OCI-LY7 (cell line): ENCODE data around the gene SMIM29. TPM values are rescaled to one million over a fixed set of nuclear protein-coding genes. Genes with fewer than 3 reads are reported as not detected.

Experiments
- BruUV-seq: library from RNA; stranded (reverse); fragments of 400-500 nt; replicated peaks from 2 replicates; lab custom pipeline; 2021; lab: Mats Ljungman, UMichigan
- CTCF ChIA-PET: fragments of 300-600 bp; sonication (Branson Sonifier 250); formaldehyde crosslinking; loops from one replicate; lab custom pipeline; 2022; ENCODE audit warnings: antibody characterized with exemption; ENCODE audit not compliant: unreplicated experiment; lab: Charles Lee
- POLR2A ChIA-PET: fragments of 300-600 bp; sonication (Branson Sonifier 250); formaldehyde crosslinking; loops from one replicate; lab custom pipeline; 2022; ENCODE audit warnings: antibody characterized with exemption; lab: Charles Lee
- DNase-seq: peaks from one replicate; pipeline ENCODE4 v3.0.0-alpha.2; 2015; ENCODE audit warnings: low spot score
- H2AFZ ChIP-seq: fragments of 200-600 bp; sonication (generic), shearing (Covaris generic); 2 replicates; pipeline ENCODE4 v1.6.1; 2014; ENCODE audit warnings: mild to moderate bottlenecking, antibody characterized with exemption, low read length, moderate library complexity
- H3K27ac ChIP-seq: fragments of 200-600 bp; sonication (generic); 2 replicates; pipeline ENCODE4 v1.5.1; 2014; ENCODE audit warnings: mixed run types, low read depth, mild to moderate bottlenecking, moderate library complexity, low read length, inconsistent platforms; ENCODE audit not compliant: poor library complexity, severe bottlenecking
- H3K36me3 ChIP-seq: fragments of 200-600 bp; sonication (generic); 2 replicates; pipeline ENCODE4 v1.6.1; 2014; ENCODE audit warnings: mild to moderate bottlenecking, antibody characterized with exemption, low read length, moderate library complexity, mixed read lengths; ENCODE audit not compliant: insufficient read depth
- H3K4me1 ChIP-seq: fragments of 200-600 bp; sonication (generic); 2 replicates; pipeline ENCODE4 v1.5.1; 2014; ENCODE audit warnings: mild to moderate bottlenecking, low read length; ENCODE audit not compliant: insufficient read depth, poor library complexity, severe bottlenecking
- H3K4me2 ChIP-seq: fragments of 200-600 bp; sonication (generic); 2 replicates; pipeline ENCODE4 v1.6.1; 2014; ENCODE audit warnings: mild to moderate bottlenecking, low read length
- H3K4me3 ChIP-seq: fragments of 200-600 bp; sonication (generic); 2 replicates; pipeline ENCODE4 v1.5.1; 2014; ENCODE audit warnings: mild to moderate bottlenecking, low read depth, low read length; ENCODE audit not compliant: poor library complexity, severe bottlenecking
- H3K79me2 ChIP-seq: fragments of 200-600 bp; sonication (generic); 2 replicates; pipeline ENCODE4 v1.6.1; 2016; ENCODE audit warnings: low read depth, mild to moderate bottlenecking, low read length, moderate library complexity, mixed read lengths; ENCODE audit not compliant: insufficient read depth
- H3K9me2 ChIP-seq: fragments of 200-600 bp; sonication (generic); 2 replicates; pipeline ENCODE4 v1.6.1; 2016; ENCODE audit warnings: mild to moderate bottlenecking, low read length, mixed read lengths; ENCODE audit not compliant: insufficient read depth
- H3K9me3 ChIP-seq: fragments of 200-600 bp; sonication (generic); 2 replicates; pipeline ENCODE4 v1.6.1; 2014; ENCODE audit warnings: mild to moderate bottlenecking, mixed run types, low read length, mixed read lengths
- H4K20me1 ChIP-seq: fragments of 200-600 bp; sonication (generic); 2 replicates; pipeline ENCODE4 v1.6.1; 2014; ENCODE audit warnings: mild to moderate bottlenecking, antibody characterized with exemption, low read length, moderate library complexity, mixed read lengths; ENCODE audit not compliant: insufficient read depth
- CTCF ChIP-seq: fragments of 200-600 bp; sonication (generic); conservative IDR thresholded peaks from 2 replicates; pipeline ENCODE4 v1.5.1; 2014; ENCODE audit warnings: mild to moderate bottlenecking, antibody characterized with exemption, low read length, moderate library complexity, mixed read lengths
- EZH2phosphoT487 ChIP-seq: fragments of 200-600 bp; sonication (generic); IDR thresholded peaks from 2 replicates; pipeline ENCODE4 v1.6.1; 2018; ENCODE audit warnings: low read depth, borderline replicate concordance, mild to moderate bottlenecking, mixed run types, antibody characterized with exemption, low read length, moderate library complexity, mixed read lengths
- intact Hi-C: fragments of 100-400 bp; cut with micrococcal nuclease; formaldehyde crosslinking; loops from one replicate; pipeline ENCODE4 v1.10.0; 2022; ENCODE audit not compliant: unreplicated experiment
- total RNA-seq, 2 experiments: library from RNA; depleted of rRNA in 1 of 2; stranded (reverse); fragments of >200 nt in 1 of 2; shearing (Covaris generic) in 1 of 2; gene quantifications; 2 replicates each; pipeline ENCODE4 v1.2.3, GENCODE V29; 2014 to 2022

SMIM29 gene
- total RNA-seq, 2 experiments from 2014 or later: 17.3 to 21.3 TPM

GRCh38 chr6:34292954-34293353 is 44.1 kb upstream of the SMIM29 start:
- H3K27ac ChIP-seq: no peak overlapping the region

GRCh38 chr6:34289137-34289536 is 40.3 kb upstream of the SMIM29 start:
- H4K20me1 ChIP-seq: no peaks in the 10 kb centered on the region
- H3K27ac ChIP-seq: no peak overlapping the region
- CTCF ChIA-PET: no interaction called here
- BruUV-seq: no TSS peak
- no peak overlapping the region for H2AFZ ChIP-seq
- POLR2A ChIA-PET: interaction anchor here (0.9 to 1.2 kb wide), 2 partner anchors 11 to 16 kb away, joined by 4 to 7 read pairs; no protein-coding TSS in a partner anchor
- no peak overlapping the region for H3K4me3 ChIP-seq
- no peak for TF ChIP-seq EZH2phosphoT487
- TF ChIP-seq CTCF: no peak
- H3K79me2 ChIP-seq: no peaks in the 10 kb centered on the region
- H3K9me3 ChIP-seq: no peaks in the 10 kb centered on the region
- no peaks in the 10 kb centered on the region for H3K9me2 ChIP-seq
- H3K4me1 ChIP-seq: peaks cover 17% of the 10 kb centered on the region
- intact Hi-C loops: no loop called here
- H3K36me3 ChIP-seq: peaks cover 73% of the 10 kb centered on the region
- no peak overlapping the region for H3K4me2 ChIP-seq
- no peak for DNase-seq

More at GRCh38 chr6:34292954-34293353, 44.1 kb upstream of the SMIM29 start:
- BruUV-seq: no TSS peak
- TF ChIP-seq EZH2phosphoT487 (no peak), CTCF (no peak)
- intact Hi-C loops: no loop called here
- H3K36me3 ChIP-seq: peaks cover 52% of the 10 kb centered on the region
- no peaks in the 10 kb centered on the region for H3K9me3 ChIP-seq
- DNase-seq: no peak
- no peak overlapping the region for H3K4me3 ChIP-seq
- no peaks in the 10 kb centered on the region for H3K9me2 ChIP-seq
- POLR2A ChIA-PET: interaction anchor here (0.7 kb wide), 1 partner anchor 9 kb away, joined by 3 read pairs; no protein-coding TSS in a partner anchor
- CTCF ChIA-PET: no interaction called here
- H4K20me1 ChIP-seq: no peaks in the 10 kb centered on the region
- H3K79me2 ChIP-seq: no peaks in the 10 kb centered on the region
- H3K4me1 ChIP-seq: peaks cover 34% of the 10 kb centered on the region
- no peak overlapping the region for H3K4me2 ChIP-seq
- H2AFZ ChIP-seq: no peak overlapping the region

DNA sequence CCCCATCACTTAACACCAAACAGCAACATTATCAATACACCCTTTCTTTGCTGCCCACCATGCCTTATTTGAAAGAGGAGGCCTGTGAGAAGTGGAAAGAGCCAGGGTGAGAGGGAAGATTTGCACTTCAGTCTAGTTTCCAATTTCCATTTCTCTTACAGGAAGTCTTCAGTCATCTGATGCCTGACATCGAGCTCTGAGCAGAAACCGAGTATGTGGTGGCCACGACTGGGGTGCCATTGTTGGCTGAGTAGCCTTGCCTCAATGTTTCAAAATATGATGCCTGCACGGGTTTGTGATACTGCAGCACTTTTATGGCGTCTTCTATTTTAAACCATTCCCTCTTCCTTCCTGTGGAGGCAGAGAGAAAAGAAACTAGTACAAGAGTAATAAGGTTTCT is 39.8 kb upstream of the SMIM29 start:
- Histone ChIP-seq H3K4me3 (no peak overlapping the region), H2AFZ (no peak overlapping the region), H3K36me3 (peaks cover 75% of the 10 kb centered on the region), H3K9me3 (no peaks in the 10 kb centered on the region), H4K20me1 (no peaks in the 10 kb centered on the region), H3K4me2 (no peak overlapping the region), H3K79me2 (no peaks in the 10 kb centered on the region), H3K9me2 (no peaks in the 10 kb centered on the region), H3K4me1 (peaks cover 17% of the 10 kb centered on the region), H3K27ac (no peak overlapping the region)
- DNase-seq: peak; percentile 12
- intact Hi-C loops: no loop called here
- ChIA-PET POLR2A (interaction anchor here (0.9 kb wide), 1 partner anchor 11 kb away, joined by 4 read pairs; no protein-coding TSS in a partner anchor), CTCF (no interaction called here)
- TF ChIP-seq EZH2phosphoT487: no peak
- no peak for TF ChIP-seq CTCF
- no TSS peak for BruUV-seq
